ENCODE data around the gene FBXL22. TPM values are rescaled to one million over a fixed set of nuclear protein-coding genes. Genes with fewer than 3 reads are reported as not detected.

Gene FBXL22
- total and polyA plus RNA-seq, 2 of the 8 experiments (the other 6 are each of a cell fraction or from before 2014, with no cell fraction given) = 0.09 to 0.47 TPM

DNA sequence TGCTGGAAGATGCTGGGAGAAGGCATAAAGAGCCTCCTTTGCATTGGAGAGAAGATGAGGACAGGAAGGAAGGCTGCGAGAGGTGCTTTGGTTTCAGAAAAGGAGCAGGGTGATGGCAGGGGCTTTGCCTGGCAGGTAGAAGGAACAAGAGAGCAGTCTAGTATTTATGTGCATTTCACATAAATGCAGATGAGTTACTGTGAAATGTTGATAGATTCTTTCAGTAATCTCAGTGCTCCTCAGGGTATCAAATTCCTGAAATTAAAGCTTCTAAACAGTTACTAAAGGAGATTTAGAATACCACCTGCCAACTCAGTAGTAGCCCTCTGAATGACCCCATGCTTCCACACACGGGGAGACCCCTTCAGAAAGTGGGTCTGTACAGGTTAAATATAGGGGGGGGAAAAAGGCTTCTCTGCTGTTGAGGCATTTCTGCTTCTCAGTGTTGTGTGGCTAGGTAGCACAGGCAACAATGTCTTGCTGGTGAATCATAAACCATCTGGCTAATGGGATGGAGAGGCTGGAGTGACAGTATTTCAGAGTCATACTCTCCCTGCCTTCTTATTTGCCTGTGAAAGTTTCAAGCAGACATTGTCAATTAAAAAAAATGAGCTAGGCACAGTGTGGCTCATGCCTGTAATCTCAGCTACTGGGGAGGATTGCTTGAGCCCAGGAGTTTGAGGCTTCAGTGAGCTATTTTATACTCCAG lies 14.3 kb upstream of the FBXL22 start:
- H4K8ac ChIP-seq (ENCODE audit: extremely low read depth, insufficient read depth, low read length) = no peak overlapping the region
- H4K5ac ChIP-seq (ENCODE audit: insufficient read length, low read depth, low read length) = no peak overlapping the region
- H2BK5ac ChIP-seq (ENCODE audit: low read depth, low read length) = no peak overlapping the region
- POLR2A ChIA-PET (ENCODE audit: partially characterized antibody) = no interaction called here
- H4K20me1 ChIP-seq (replicated peaks in 1 of 2; ENCODE audit: control insufficient read depth in 1 of 2, insufficient read depth in 2 of 2, low read length in 2 of 2) = peaks cover 0 to 1% of the 10 kb centered on the region in 2 experiments
- no peak overlapping the region for H4K91ac ChIP-seq (replicated peaks; ENCODE audit: insufficient read length, low read length)
- no peak overlapping the region for H2AFZ ChIP-seq (ENCODE audit: low read length)
- H3K9ac ChIP-seq (replicated peaks in 1 of 4; ENCODE audit: extremely low read depth in 1 of 4, low read depth in 3 of 4, low read length in 3 of 4) = no peak overlapping the region
- H3K4me1 ChIP-seq (replicated peaks in 1 of 4; ENCODE audit: control insufficient read depth in 3 of 4, insufficient read depth in 4 of 4, low read length in 3 of 4) = no peaks in the 10 kb centered on the region
- H3K79me2 ChIP-seq (ENCODE audit: control insufficient read depth in 1 of 2, insufficient read depth in 2 of 2, low read length in 2 of 2) = no peaks in the 10 kb centered on the region
- no peaks in the 10 kb centered on the region for H3K27me3 ChIP-seq (replicated peaks in 1 of 4; ENCODE audit: control insufficient read depth in 3 of 4, extremely low read depth in 1 of 4, insufficient read depth in 3 of 4, low read length in 3 of 4)
- H2BK20ac ChIP-seq (ENCODE audit: low read length) = no peak overlapping the region
- H2AK5ac ChIP-seq (ENCODE audit: low read depth, low read length) = no peak overlapping the region
- H3K4ac ChIP-seq (replicated peaks; ENCODE audit: insufficient read length, low read depth, low read length) = no peak overlapping the region
- no peak overlapping the region for H3K4me3 ChIP-seq (ENCODE audit: extremely low read depth in 1 of 4, insufficient read depth in 2 of 4, low read depth in 3 of 4, low read length in 4 of 4)
- TF ChIP-seq SIX5 (IDR thresholded peaks at IDR 0.05; ENCODE audit: low read depth, low read length) (no peak), TAF7 (optimal IDR thresholded peaks at IDR 0.05; ENCODE audit: borderline replicate concordance, low read depth, low read length) (no peak), EGR1 (IDR thresholded peaks at IDR 0.05; ENCODE audit: borderline replicate concordance, low read depth, low read length) (no peak), TBP (IDR thresholded peaks at IDR 0.05; ENCODE audit: low read depth, low read length) (no peak)
- TF ChIP-seq, protein P1, sequence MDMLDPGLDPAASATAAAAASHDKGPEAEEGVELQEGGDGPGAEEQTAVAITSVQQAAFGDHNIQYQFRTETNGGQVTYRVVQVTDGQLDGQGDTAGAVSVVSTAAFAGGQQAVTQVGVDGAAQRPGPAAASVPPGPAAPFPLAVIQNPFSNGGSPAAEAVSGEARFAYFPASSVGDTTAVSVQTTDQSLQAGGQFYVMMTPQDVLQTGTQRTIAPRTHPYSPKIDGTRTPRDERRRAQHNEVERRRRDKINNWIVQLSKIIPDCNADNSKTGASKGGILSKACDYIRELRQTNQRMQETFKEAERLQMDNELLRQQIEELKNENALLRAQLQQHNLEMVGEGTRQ (IDR thresholded peaks at IDR 0.05; ENCODE audit: low read length) = no peak
- DNase-seq (ENCODE audit: low read depth in 1 of 2, low spot score in 2 of 2) (no peak), FAIRE-seq (no peak)
- no peak overlapping the region for H3K4me2 ChIP-seq (ENCODE audit: insufficient read depth in 1 of 2, low read depth in 2 of 2, low read length in 2 of 2)
- H3K56ac ChIP-seq (replicated peaks; ENCODE audit: insufficient read length, low read depth, low read length) = no peak overlapping the region
- no peaks in the 10 kb centered on the region for H3K9me3 ChIP-seq (ENCODE audit: insufficient read depth in 2 of 2, low read depth in 1 of 2, low read length in 1 of 2)
- CTCF ChIA-PET (ENCODE audit: partially characterized antibody) = interaction anchor here (1.2 to 1.3 kb wide), 2 partner anchors 11 to 17 kb away, joined by 3 read pairs; no protein-coding TSS in a partner anchor
- no peak overlapping the region for H2BK120ac ChIP-seq (replicated peaks; ENCODE audit: low read depth, low read length)
- no peaks in the 10 kb centered on the region for H3K36me3 ChIP-seq (ENCODE audit: control insufficient read depth in 2 of 4, insufficient read depth in 4 of 4, low read length in 3 of 4)
- no peak overlapping the region for H3K14ac ChIP-seq (ENCODE audit: insufficient read length)
- H3K79me1 ChIP-seq (ENCODE audit: low read depth, low read length) = no peaks in the 10 kb centered on the region
- H3K23ac ChIP-seq (ENCODE audit: insufficient read length) = no peak overlapping the region
- no peak overlapping the region for H3K18ac ChIP-seq (ENCODE audit: extremely low read depth, low read length)
- 66% methylated on average over 2 of the region's 2 CpGs; no CpG with 5 or more reads in 1 of the 2 experiments for WGBS, 2 experiments (ENCODE audit: extremely low coverage in 1 of 2, insufficient coverage in 1 of 2, insufficient read length in 1 of 2, insufficient replicate concordance in 2 of 2, low coverage in 1 of 2, low lambda C conversion rate in 2 of 2, missing lambda C conversion rate in 1 of 2)
- no peak overlapping the region for H2BK15ac ChIP-seq (ENCODE audit: low read length)
- H3K23me2 ChIP-seq (ENCODE audit: low read depth, low read length) = no peaks in the 10 kb centered on the region
- no peak overlapping the region for H3K27ac ChIP-seq (ENCODE audit: low read depth, low read length)
- no peak overlapping the region for H2BK12ac ChIP-seq (ENCODE audit: low read depth, low read length)

All from H1 (cell line).